HG03520 (cell line): ENCODE results near the gene POLE.

Source experiments
- ATAC-seq: cut with Tn5 transposase; IDR thresholded peaks from one replicate; pipeline ENCODE4 v1.9.1; 2021; ENCODE audit warnings: mild to moderate bottlenecking, moderate library complexity; ENCODE audit not compliant: unreplicated experiment

The POLE gene, protein sequence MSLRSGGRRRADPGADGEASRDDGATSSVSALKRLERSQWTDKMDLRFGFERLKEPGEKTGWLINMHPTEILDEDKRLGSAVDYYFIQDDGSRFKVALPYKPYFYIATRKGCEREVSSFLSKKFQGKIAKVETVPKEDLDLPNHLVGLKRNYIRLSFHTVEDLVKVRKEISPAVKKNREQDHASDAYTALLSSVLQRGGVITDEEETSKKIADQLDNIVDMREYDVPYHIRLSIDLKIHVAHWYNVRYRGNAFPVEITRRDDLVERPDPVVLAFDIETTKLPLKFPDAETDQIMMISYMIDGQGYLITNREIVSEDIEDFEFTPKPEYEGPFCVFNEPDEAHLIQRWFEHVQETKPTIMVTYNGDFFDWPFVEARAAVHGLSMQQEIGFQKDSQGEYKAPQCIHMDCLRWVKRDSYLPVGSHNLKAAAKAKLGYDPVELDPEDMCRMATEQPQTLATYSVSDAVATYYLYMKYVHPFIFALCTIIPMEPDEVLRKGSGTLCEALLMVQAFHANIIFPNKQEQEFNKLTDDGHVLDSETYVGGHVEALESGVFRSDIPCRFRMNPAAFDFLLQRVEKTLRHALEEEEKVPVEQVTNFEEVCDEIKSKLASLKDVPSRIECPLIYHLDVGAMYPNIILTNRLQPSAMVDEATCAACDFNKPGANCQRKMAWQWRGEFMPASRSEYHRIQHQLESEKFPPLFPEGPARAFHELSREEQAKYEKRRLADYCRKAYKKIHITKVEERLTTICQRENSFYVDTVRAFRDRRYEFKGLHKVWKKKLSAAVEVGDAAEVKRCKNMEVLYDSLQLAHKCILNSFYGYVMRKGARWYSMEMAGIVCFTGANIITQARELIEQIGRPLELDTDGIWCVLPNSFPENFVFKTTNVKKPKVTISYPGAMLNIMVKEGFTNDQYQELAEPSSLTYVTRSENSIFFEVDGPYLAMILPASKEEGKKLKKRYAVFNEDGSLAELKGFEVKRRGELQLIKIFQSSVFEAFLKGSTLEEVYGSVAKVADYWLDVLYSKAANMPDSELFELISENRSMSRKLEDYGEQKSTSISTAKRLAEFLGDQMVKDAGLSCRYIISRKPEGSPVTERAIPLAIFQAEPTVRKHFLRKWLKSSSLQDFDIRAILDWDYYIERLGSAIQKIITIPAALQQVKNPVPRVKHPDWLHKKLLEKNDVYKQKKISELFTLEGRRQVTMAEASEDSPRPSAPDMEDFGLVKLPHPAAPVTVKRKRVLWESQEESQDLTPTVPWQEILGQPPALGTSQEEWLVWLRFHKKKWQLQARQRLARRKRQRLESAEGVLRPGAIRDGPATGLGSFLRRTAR (N-terminal part only)

GRCh38 chr12:132687211-132688164 is at the start of gene POLE, which contains the start of gene PXMP2:
POLE (minus strand) TSS chr12:132687342; CDS start chr12:132687315, 27 bp downstream.
PXMP2 (plus strand) TSS chr12:132687587; CDS start chr12:132687671, 84 bp downstream.
- peak; percentile 91 for ATAC-seq

GRCh38 chr12:132736913-132737312 is 49.8 kb upstream of the POLE start:
- ATAC-seq: no peak

DNA sequence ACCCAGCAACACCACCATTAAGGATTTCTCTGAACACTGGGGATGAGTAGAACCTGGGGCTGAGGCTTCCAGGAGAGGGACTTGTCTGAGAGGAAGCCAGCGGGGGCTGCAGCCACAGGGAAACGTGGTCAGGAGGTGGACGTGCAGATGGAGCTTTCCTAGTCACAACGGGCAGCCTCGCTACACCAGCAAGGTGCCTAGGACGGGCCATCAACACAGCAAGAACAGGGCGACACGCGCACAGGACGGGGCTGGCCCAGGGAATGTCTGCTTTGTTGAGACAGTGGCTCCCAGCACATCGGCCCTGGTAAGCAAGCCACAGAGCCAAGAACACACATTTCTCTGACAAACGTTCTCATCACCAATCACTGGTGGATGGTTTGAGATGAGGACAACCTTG is 49.2 kb upstream of the POLE start:
- ATAC-seq: no peak

- no peak for ATAC-seq
These were observed 48.4 kb upstream of the POLE start for GRCh38 chr12:132735496-132735895.

GRCh38 chr12:132734206-132734605 is 47.1 kb upstream of the POLE start:
- no peak for ATAC-seq

DNA sequence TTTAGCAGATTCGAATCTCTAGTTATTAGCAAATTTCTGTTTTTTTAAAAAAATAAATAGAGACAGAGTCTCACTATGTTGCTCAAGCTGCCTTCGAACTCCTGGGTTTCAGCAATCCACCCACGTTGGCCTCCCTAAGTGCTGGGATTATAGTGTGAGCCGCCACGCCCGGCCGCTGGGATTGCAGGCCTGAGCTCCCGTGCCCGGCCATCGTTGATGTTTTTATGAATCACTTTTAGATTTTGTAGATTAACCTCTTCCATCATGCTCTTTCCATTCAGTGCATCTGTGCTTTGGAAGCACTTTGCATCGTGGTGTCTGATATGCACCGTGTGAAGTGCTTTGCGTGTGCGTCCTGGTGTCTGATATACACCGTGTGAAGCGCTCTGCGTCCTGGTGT is 44.4 kb upstream of the POLE start:
- ATAC-seq: no peak

- no peak for ATAC-seq
These were observed 43.2 kb upstream of the POLE start for GRCh38 chr12:132730353-132730752.

DNA sequence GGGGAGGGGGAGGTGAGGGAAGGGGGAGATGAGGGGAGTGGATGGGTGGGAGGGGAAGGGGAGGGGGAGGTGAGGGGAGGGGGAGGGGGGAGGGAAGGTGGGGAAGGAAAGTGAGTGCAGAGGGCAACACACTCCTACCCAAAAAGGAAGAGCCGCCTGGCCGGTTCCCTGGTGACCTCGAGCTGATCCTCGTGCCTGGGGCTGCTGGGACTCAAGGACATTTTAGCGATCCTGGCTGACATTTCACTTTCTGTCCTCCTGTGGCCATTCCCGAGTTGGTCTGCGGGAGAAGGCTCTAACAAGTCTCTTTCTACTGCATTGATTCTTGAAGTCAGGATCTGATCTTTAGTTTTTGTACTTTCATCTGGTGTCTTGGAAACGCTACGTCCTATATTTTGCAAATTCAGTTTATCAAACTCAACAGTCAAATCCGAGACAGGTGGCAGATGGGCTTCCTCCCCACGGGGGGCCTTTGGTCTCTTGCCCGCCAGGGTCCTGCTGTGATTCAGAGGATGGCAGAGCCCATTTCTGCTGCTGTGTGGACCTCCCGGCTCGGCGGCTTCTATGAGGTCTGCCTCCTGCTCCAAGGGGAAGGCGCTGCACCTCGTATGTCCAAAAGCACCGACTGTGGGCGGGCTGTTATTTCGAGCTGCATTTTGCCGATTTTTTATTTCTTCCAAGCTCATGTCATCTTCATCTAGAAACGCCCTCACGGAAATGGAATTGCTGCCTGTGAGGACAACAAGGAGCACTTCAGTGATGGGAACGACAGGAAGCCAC is 42.6 kb upstream of the POLE start:
- no peak for ATAC-seq

GRCh38 chr12:132728502-132728901 is 41.4 kb upstream of the POLE start:
- ATAC-seq: no peak

GRCh38 chr12:132727091-132727794 is 40.1 kb upstream of the POLE start:
- ATAC-seq: no peak

DNA sequence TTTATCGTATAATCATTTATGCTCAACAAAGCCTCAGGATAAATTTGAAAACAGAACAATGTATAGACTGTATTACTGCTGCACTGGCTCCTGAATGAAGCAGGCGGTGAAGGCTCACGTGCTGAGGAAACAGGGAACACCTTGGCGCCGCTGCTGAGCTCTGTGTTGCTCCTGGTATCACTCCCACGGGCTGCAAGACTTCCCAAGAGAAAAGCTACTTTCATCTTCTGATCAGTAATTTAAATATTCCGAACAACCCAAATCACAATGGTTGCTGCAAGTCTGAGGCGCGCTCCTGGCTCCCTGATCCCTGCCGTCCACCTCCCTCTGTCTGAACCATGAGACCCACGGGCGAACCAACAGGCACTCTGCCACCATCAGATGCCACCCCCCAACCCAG is 39.2 kb upstream of the POLE start:
- ATAC-seq: no peak

GRCh38 chr12:132724506-132725241 is 37.5 kb upstream of the POLE start:
- ATAC-seq: no peak

DNA sequence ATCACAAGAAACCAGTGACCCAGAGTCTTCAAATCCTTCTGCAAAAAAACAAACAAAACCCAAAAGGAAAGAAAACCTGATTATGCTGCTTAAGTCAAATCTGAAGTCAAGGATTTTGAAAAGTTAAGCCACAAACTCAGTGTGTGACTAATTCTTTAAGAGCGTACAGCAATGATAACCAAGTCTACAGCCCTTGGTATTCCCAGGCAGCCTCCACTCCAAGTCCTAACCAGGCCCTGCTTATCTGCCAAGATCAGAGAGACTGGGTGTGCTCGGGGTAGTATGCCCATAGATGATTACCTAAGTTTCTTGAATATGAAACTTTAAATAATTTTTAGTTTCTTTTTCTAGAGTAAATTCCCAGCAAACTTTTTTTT is 36.6 kb upstream of the POLE start:
- no peak for ATAC-seq

GRCh38 chr12:132723015-132723763 is 36.0 kb upstream of the POLE start:
- ATAC-seq: no peak

DNA sequence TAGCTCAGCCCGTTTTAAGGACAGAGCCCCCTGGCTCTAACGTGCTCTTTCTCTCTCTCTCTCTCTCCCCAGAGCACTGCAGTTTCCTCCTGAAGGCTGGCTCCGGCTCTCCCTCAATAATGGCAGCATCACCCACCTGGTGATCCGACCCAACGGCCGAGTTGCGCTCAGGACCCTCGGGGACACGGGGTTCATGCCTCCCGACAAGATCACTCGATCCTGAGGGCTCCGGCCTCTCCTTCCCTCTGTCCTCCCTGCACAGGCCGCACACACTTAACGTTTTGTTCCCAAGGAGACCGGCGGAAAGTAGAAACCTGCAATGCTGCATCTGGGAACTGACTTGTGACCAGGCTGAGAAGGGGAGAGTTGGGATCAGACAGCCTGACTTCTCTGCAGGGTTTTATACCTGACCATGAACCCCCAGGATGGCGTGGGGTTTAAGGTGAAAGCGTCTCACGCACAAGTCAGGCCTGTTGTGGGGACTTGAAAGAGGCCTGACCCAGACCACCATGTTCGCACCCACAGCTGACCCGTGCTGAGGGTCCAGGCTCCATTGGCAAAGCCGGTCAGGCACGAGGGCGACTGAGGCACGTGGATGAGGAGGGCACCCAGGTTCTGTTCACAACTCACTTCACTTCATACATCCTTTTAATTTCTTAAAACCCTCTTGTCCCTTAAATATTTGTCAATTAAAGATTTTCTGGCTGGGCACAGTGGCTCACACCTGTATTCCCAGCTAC is 33.6 kb upstream of the POLE start:
- ATAC-seq: no peak

DNA sequence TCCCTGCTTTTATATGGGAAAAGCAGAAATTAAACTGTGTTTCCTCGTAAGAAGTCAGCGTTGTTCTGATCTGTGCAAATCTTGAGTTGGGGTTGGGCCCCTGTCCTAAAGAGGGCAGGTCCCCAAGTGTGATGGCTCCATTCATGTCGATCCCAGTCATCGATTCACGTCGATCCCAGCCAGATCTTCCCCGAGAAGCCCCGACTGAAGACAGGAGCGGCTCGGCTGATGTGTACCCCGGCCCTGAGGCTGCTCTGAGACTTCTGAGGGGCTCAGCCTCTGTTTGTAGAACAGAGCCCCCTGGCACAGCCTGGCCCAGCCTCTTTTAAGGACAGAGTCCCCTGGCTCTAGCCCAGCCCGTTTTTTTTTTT is 32.8 kb upstream of the POLE start:
- no peak for ATAC-seq
